Activated T-helper 1 cell treated with Interleukin-2 at 50 U/mL for 16 hours (primary cell): ENCODE results near the gene PRDM13.
"Not testable (repeated sequence)": the region's sequence is repeated elsewhere in the genome, so short reads cannot be mapped to it uniquely, and the experiment has no call there.

Source experiments
- DNase-seq: peaks from one replicate; pipeline ENCODE4 v3.0.0-alpha.2; 2020; ENCODE audit warnings: low read depth

PRDM13 gene

DNA sequence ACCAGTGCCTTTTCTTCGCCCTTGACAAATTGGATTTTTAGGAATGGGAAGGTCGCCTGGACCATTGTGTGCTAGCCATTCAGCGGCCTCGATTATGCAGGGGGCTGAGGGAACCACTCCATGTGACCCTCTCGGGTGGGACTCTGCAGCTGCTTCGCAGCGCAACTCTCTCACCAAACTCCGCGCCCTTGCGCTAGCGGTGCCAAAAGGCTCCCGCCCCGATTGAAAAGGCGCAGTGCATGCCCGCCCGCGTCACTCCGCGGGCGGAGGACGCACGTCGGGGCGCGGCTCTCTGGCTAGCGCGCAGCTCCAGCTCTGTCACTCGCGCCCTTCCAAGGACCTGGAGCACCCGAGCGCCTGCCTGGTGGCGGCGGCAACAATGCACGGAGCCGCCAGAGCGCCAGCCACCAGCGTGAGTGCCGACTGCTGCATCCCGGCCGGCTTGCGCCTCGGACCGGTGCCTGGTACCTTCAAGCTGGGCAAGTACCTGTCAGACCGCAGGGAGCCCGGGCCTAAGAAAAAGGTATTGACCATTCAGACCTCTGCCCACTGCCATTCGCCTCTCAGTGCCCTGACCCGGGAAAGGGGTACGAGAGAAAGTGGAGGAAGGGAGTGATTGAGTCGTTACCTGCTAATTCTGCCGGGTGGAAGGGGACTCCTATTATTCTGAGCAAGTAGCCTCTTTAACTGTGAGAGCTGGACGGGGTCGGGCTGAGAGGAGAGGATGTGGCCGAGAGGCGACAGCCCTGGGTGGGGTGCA lies at the start of gene PRDM13:
Gene PRDM13 (plus strand): TSS at position 178 of the 760 bp plus-strand sequence. CDS start 202 bp downstream, at position 380.
- no peak for DNase-seq

DNA sequence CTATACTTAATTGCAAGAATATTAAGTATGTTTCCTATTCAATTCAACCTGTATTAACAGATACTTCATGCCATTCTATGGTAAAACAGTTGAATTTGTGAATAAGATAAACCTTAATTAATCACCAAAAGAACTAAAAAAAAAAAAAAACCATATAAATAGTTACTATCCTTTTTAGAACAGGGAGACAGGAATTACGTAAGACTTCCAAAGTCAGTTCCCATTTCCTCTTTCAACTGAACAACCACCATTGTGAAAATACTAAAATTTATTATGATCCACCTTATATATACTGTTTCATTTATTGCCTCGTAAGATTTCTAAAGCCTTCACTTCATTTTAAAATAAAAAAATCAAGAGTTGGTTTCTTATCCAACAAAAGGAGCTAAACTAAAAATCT lies 47.6 kb upstream of the PRDM13 start:
- DNase-seq = no peak

DNA sequence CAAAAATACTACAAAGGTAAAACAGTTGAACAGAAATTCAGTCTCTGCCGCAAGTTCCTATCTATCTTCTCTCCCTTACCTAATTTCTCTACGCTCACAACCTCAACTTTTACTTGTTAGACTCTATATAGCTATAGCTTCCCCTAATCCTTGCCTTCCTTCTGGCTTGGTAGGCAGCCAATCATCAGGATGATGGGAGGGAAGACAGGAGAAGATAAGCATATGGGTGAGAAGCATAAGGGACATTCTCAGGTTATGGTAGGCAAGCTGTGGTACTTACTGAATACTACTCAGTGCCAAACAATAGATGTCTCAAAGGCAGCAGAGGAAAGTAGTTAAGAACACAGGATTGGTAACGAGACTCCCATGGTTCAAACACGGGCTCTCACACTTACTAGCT lies 46.0 kb upstream of the PRDM13 start:
- no peak for DNase-seq

DNA sequence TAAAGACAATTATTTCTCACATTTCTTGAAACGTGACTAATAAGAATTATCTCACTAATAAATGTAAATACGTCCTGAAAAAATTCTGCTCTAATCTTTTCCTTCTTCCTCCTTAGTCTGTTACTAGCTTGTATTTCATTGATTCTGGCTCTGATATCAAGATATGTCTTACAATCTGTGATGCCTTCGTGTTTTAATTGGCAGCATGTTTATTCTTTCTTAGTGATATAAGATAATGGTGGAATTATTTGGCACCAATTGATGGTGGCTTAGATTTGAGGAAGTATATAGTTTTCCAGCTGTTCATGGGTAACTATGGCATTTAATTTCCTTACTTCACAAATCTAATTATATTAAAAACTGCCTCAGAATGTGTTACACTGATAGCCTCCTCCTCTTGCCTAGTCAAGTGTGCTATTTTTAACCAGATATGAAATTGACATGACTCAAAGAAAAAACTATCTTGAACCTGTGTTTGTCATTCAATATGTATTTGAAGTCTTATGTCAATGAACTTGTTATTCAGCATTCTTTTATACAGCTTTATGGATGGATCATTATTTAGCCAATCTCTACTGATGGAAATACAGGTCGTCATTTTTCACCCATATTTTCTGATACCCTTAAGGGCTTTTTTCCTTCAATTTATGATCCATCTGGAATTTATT lies 43.4 kb upstream of the PRDM13 start:
- DNase-seq = no peak

DNA sequence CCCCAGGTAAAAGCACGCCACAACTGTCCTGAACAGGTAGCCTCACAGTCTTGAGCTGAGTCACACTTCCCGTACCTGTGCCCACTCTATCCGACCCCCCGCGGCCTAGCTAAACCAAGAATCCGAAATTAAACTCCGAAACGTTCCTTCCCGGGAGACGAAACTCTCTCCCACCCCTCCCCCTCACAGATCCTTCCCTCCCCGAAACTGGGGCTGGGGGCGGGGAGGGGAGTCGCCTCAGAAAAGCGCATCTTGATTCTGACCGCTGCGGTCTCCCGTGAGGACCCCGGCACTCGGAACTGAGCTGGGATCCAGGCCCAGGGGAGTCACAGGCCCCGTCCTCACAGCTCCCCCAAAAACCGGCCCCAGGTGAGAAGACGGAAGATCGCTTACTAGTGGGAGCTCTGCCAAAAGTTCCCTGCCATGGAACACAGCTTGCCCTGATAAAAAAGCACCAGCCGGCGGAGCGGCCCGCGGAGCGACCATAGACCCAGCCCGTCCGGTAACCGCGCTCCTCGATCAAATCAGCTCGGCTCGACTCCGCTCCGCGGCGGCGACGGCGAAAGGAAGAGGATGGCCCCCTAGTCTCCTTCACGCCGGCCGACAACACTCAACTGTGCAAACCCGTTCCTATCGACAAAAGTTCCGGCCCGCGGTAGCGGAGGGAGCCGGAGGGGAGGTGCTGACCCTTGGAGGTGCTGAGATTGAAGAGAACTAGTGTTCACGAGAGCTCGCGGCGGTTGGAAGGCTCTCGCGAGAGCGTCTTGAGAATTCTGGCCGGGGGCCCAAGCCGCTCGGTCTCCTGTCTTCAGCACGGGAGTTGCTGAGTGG lies 38.3 kb upstream of the PRDM13 start, which contains the start of gene CCNC:
Gene CCNC (minus strand): TSS at position 558 of the 831 bp plus-strand sequence. CDS start 133 bp downstream, at position 425.
- peak; percentile 74 for DNase-seq

DNA sequence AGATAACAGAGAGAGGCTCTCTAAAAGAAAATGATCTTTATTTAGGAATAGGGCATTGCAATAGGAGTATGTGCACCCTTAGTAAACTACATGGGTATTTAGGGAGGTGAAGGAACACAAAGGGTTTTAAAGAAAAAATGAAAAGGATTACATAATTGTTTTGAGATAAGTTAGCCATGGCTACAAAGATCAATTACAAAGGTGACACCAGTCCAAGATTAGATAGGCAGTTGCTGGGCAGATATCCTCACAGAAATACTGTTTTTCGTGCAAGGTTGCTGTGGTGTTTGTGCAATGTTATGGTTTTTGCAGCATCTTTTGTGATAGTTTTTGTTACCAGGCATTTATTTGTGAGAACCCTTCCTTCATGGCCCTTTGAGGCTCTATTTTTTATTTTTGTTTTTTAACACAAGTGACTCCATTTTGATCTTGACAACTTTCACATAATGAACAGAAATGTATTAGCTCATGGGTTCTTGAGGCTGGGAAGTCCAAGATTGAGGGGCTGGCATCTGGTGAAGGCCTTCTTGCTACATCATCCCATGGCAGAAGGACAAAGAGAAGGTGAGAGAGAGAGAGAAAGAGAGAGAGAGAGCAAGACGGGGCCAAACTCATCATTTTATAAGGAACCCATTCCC lies 32.5 kb upstream of the PRDM13 start:
- no peak for DNase-seq

DNA sequence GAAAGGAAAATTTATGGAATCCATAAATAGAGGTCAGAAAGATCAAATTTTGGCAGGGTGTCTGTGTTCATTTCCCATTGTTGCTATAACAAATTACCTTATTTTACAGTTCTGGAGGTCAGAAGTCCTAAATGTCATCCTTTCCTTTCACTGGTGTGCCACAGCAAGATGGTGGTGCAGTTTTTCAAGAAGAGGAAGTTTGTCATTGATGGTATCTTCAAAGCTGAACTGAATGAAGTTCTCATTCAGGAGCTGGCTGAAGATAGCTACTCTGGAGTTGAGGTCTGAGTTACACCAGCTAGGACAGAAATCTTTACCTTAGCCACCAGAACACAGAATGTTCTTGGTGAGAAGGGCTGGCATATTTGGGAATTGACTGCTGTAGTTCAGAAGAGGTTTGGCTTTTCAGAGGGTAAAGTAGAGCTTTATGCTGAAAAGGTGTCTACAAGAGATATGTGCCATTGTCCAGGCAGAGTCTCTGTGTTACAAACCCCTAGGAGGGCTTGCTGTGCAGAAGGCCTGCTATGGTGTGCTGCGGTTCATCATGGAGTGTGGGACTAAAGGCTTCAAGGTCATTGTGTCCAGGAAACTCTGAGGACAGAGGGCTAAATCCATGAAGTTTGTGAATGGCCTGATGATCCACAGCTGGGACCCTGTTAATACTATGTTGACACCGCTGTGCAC lies 30.9 kb upstream of the PRDM13 start:
- no peak for DNase-seq

DNA sequence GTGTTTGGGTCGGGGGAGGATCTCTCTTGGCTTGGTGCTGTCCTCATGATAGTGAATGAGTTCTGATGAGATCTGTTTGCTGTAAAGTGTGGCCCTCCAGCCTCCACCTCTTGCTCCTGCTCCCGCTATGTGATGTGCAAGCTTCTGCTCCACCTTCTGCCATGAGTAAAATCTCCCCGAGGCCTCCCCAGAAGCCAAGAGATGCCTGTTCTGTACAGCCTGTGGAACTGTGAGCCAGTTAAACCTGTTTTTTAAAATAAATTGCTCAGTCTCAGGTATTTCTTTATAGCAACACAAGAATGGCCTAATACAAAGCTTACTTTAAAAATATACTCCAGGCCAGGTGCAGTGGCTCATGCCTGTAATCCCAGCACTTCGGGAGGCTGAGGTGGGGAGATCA lies 26.9 kb upstream of the PRDM13 start:
- DNase-seq = no peak

DNA sequence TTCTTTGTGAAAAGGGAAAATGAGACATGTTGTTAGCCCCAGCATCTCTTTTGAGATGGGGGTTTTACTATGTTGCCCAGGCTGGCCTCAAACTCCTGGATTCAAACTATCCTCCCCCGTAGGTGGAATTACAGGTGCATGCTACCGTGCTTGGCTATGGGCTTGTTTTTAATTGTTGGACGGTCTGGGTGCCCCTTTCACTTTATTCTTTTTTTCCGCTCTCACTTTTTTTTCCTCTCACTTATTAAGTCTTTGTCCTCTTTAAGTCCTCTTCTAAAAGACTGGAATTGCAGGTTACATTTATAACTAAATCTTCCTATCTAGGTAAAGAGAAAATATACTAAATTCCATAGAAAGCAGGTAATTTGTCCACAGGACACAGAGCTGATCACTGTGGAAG lies 18.8 kb upstream of the PRDM13 start:
- no peak for DNase-seq

DNA sequence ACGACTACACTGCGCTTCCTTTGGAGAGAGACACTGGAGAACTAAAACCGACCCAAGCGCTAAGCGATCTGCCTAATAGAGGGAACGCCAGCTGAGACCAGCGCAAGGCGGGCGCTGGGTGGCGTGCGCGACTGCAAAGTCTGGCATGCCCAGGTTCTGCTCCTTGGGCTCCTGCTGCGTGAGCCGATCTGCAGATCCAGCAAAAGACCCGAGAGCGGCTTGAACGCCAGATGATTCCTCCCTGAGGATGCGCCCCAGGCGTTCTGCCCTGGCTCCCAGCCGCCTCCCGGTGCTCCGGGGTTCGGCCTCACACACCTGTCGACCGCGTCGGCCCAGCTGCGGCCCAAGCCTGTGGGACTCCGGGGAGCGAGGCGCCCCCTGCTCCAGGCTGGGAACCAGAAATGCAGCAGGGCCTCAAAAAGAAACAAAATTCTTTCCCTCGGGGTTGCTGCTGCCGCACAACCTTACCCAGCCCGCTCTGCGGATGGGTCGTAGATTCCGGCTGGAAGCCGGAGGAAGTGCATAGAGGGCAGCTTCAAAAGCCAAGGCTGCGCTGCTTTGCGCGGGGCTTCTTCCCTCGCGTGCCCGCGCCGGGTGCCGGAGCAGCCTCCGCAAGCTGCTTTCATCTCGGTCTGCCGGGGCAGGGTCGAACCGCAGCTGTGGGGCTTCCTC lies 17.9 kb upstream of the PRDM13 start:
- DNase-seq = peak; percentile 47

DNA sequence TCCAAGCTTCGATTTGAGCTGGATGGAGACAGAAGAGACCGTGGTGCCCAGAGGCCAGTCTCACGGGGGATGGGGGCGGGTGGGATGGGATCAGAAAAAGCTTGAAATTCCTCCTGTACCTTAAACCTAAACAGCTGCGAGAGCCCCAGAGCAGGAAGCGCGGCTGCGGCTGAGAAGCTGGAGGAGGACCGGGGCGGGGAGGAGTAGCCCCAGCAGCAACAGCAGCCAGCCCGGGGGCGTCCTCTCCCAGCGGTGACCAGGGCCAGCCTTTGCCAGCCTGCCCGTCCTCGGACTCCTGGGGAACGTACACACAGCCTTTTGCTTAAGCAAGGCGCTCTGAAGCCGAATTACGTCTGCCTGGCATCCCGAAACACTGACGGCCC lies 17.4 kb upstream of the PRDM13 start:
- no peak for DNase-seq

DNA sequence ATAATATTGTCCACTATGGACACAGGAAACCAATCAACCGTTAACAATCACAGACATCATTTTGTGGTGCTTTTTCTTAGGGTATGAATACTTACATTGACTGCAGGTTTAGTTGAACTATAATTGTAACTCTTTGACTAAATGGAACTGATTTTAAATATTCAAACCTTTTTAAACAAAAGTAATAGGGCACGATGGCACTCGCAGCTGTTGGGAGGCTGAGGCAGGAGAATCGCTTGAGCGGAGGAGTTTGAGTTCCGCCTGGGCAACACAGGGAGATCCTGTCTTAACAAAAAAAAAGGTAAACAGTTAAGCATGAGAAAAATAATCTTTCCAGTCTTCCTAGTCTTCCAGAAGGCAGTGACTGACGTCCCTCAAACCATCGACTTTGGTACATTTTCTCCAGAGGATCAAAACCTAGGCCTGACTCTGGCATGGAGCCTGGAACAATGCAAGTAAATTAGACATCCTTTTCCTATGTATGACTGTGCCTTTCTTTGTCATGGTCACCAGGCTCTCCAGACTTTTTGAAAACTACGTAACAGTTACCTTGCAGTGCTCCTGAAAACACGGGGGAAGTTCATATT lies 16.6 kb upstream of the PRDM13 start:
- DNase-seq = no peak

DNA sequence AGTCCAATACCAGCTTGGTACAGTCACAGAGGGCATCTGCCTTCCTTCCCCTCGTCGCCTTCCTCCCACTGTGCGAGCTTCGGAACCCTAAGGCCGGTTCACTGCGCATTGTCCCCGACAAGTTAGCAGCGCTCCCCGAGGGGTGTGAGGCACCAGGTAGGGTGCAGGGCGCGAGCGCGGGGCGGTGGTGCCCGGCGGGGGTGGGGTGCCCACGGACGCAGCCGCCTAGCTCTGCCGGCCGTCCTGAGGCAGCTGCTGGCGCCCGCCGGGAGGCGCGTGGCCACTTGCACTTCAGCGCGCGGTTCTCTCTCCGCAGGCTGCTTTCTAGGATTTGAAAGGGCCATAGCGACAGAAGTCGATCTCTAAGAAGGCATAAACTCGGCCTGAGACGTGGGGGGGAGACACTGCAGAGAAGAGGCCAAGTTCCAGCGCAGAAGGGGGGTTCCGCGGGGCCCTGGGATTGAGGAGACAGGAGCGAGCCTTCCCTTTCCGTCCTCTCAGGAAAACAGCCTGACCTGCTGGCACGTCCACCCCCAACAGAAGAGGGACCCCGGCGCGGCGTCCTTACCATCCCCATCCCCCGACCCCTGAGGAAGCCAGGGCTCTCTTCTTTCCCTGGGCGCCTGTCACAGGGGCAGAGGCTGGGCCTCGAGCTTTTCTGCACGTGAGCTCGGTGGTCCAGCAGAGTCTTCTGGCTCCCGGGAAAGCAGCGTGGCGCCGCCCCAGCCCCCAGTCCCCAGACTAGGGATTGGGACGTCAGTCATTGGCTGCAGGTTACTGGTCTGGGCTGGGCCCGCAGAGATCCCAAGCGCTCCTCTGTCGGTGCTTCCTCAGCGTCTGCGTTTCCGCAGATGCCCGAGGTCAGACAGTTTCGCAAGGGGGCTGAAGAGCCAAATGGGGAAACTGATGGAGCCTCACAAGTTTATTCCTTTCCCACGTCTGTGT lies 15.6 kb upstream of the PRDM13 start:
- no peak for DNase-seq

DNA sequence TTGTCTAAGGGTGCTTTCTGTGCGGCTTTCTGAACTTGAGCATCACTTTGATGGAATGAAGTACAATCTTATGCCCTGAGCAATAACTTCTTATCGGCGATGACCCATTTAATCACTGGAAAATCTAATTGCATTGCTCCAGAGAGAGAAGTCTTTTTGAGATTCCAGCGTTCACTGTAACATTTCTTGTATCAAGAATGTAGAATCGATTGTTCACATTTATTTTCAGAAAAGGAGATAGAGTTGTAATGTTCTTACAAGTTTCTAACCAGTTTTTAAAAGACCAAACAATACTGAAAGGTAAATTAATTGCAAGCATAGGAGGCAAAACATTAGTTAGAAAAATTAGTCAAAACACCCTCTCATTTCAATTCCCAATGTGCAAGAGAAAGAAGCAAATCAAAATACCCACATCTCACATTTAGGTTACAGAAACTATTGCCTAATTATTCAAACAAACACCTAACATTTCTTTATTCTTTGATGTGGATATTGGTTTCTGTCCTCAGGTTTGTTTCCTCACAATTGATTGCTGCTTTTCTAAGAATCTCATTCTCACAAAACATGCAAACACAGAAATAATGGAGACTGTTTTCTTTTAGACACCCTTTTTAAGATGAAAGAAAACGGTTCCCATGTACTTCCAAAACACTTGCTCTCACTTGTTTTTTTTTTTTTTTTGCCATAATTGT lies 14.8 kb upstream of the PRDM13 start:
- DNase-seq = no peak

DNA sequence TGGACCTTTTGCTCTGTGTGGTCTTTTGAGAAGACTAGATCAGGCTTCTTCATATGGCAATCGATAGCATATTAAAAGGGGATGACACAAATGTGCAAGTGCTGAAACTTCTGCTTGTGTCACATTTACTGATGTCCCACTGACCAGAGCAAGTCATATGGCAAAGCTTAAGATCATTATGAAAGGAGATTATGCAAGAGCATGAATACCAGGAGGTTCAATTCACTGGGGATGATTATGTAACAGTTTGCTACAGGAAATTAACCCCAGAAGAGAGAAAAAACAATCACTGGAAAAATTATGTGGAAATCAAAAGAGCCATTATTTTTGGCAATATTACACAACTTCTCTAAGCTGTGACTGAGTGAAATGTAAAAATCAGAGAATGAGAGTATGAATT lies 13.7 kb upstream of the PRDM13 start:
- no peak for DNase-seq

DNA sequence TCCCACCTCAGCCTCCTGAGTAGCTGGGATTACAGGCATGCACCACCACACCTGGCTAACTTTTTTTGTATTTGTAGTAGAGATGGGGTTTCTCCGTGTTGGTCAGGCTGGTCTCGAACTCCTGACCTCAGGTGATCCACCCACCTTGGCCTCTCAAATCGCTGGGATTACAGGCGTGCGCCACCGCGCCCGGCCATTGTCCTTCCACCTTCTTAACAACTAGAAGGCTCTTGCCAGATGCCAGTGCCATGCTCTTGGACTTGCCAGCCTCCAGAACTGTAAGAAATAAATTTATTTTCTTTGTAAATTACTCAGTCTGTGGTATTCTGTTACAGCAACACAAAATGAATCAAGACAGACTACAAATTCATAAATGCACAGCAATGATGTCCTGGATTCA lies 11.9 kb upstream of the PRDM13 start:
- not testable (repeated sequence) for DNase-seq

DNA sequence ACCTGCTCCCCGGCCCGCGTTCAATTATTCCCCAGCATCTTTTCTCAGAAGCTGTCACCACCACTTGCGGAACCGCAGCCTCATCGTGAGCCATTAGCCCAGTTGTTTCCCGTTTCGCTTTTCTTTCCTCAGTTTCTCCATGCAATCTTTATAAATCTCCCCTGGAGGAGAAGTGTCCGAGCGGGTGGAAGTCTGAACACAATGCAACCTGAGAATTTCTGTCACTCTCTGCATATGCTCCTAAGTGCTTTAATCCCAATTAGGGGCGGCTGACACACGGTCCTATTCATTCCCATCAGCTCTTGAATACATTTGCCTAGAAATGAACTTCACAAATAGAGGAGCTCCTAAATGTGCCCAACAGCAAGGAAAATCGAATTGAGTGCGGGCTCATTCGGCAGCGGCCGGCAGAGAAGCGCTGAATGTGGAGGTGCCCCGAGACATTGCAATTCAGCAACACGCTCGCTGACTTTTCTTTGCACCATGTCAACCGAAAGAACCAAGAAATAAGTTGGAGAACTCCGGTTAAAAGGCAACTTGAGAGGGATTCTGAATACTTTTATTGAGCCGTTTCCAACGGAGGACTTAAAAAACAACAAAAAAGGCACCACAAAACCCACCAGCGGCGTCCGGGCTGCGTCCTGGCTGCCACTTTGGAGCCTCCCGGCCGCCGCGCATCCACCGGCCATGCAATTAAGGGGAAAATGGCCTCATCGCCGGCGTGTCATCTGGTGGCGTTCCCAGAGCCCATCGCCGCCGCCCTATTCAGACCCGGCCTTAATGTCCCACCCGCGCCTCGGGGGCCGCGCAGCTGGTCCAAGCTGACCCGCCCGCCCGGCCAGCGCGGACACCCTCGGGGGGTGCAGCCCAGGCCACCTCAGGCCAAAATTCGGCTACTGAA lies 3.9 kb upstream of the PRDM13 start:
- no peak for DNase-seq
